ENCODE results near the gene MCF2L2. TPM values are rescaled to one million over a fixed set of nuclear protein-coding genes. Genes with fewer than 3 reads are reported as not detected.

Gene MCF2L2
- total and polyA plus RNA-seq, 9 of the 15 experiments (the other 6 are each of a cell fraction or from before 2014, with no cell fraction given), result 0.56 to 4.2 (median 3.0) TPM

GRCh38 chr3:183349421-183350157 is 78.8 kb downstream of the MCF2L2 start (continued):
- no peak for TF ChIP-seq RREB1 (CRISPR knock-in tag; IDR thresholded peaks at IDR 0.05)
- TF ChIP-seq SMARCA4 (IDR thresholded peaks at IDR 0.05), result 0 out of 2 replicates have a peak, but pooled peaks have one; percentile 64
- TF ChIP-seq PBX2 (CRISPR knock-in tag; IDR thresholded peaks at IDR 0.05; ENCODE audit: low read depth), result no peak
- TF ChIP-seq PBX2 (tag; conservative IDR thresholded peaks at IDR 0.05; ENCODE audit: low read depth), result 0 out of 2 replicates have a peak, but pooled peaks have one; percentile 41
- TF ChIP-seq DPF2 (IDR thresholded peaks at IDR 0.05), result peak; percentile 50; the same call in 1 of the 2 replicates
- no peak for TF ChIP-seq NRF1 (conservative IDR thresholded peaks at IDR 0.05 in 1 of 2, IDR thresholded peaks at IDR 0.05 in 1 of 2)
- TF ChIP-seq ZNF311 (CRISPR knock-in tag; IDR thresholded peaks at IDR 0.05), result no peak
- peak; percentile 35; the same call in 1 of the 2 replicates for TF ChIP-seq TEAD4 (IDR thresholded peaks at IDR 0.05; ENCODE audit: low read length)
- no peak for TF ChIP-seq TEAD4 (CRISPR knock-in tag; IDR thresholded peaks at IDR 0.05; ENCODE audit: borderline replicate concordance)
- TF ChIP-seq U2AF2 (optimal IDR thresholded peaks at IDR 0.05; ENCODE audit: low read depth, low read length), result no peak
- no peak for TF ChIP-seq FIP1L1 (IDR thresholded peaks at IDR 0.05; ENCODE audit: low read depth, low read length, poor library complexity, severe bottlenecking)
- no peak for TF ChIP-seq ZZZ3 (IDR thresholded peaks at IDR 0.05)
- TF ChIP-seq MAFG (tag; conservative IDR thresholded peaks at IDR 0.05), result 0 out of 2 replicates have a peak, but pooled peaks have one; percentile 20
- no peak for TF ChIP-seq ZFP91 (CRISPR knock-in tag; IDR thresholded peaks at IDR 0.05)
- peak in 1 of 2 experiments; percentile 61; a peak in 1 of 4 replicates for TF ChIP-seq RCOR1 (IDR thresholded peaks at IDR 0.05; ENCODE audit: borderline replicate concordance in 1 of 2, low read depth in 2 of 2, low read length in 2 of 2)
- TF ChIP-seq SMARCE1 (IDR thresholded peaks at IDR 0.05), result peak; percentile 52; the same call in 1 of the 2 replicates
- TF ChIP-seq TAL1 (IDR thresholded peaks at IDR 0.05), result peak; percentile 50
- peak; percentile 47 for TF ChIP-seq CCNT2 (IDR thresholded peaks at IDR 0.05; ENCODE audit: borderline replicate concordance, extremely low read depth, insufficient read length, low read depth, low read length)
